22Rv1 (cell line): Measurements from ENCODE around the gene PTPRD.
"Not testable (repeated sequence)": the region's sequence is repeated elsewhere in the genome, so short reads cannot be mapped to it uniquely, and the experiment has no call there.

ENCODE experiments used
- H3K27ac ChIP-seq: fragments of 450-650 bp; 2 replicates; pipeline ENCODE4 v1.5.1; 2017
- CTCF ChIP-seq: fragments of 450-650 bp; IDR thresholded peaks from 2 replicates; pipeline ENCODE4 v1.5.1; 2017; ENCODE audit warnings: mild to moderate bottlenecking
- ZFX ChIP-seq: fragments of 450-650 bp; IDR thresholded peaks from 2 replicates; pipeline ENCODE4 v1.6.1; 2017; ENCODE audit warnings: antibody characterized with exemption, borderline replicate concordance

Gene PTPRD

GRCh38 chr9:10366171-10366779 is 246.5 kb downstream of the PTPRD start:
- no peak overlapping the region for H3K27ac ChIP-seq
- TF ChIP-seq ZFX (no peak), CTCF (peak; percentile 85)

GRCh38 chr9:10354591-10354990 is 258.2 kb downstream of the PTPRD start:
- TF ChIP-seq CTCF (no peak), ZFX (no peak)
- no peak overlapping the region for H3K27ac ChIP-seq

GRCh38 chr9:10345621-10346020 is 267.2 kb downstream of the PTPRD start:
- H3K27ac ChIP-seq, result not testable (repeated sequence)

GRCh38 chr9:10341057-10341456 is 271.7 kb downstream of the PTPRD start:
- H3K27ac ChIP-seq, result no peak overlapping the region
- TF ChIP-seq CTCF (no peak), ZFX (no peak)

- H3K27ac ChIP-seq, result no peak overlapping the region
- TF ChIP-seq CTCF, result no peak
- TF ChIP-seq ZFX, result no peak
Measured at GRCh38 chr9:10339152-10339551, 273.6 kb downstream of the PTPRD start.

- TF ChIP-seq ZFX (no peak), CTCF (no peak)
Measured at GRCh38 chr9:10331157-10331556, 281.6 kb downstream of the PTPRD start.

GRCh38 chr9:10282084-10282483 is 330.7 kb downstream of the PTPRD start:
- TF ChIP-seq ZFX (no peak), CTCF (no peak)
- no peak overlapping the region for H3K27ac ChIP-seq

More at GRCh38 chr9:10331157-10331556, 281.6 kb downstream of the PTPRD start:
- no peak overlapping the region for H3K27ac ChIP-seq

GRCh38 chr9:10274988-10275387 is 337.8 kb downstream of the PTPRD start:
- H3K27ac ChIP-seq, result no peak overlapping the region
- TF ChIP-seq CTCF (no peak), ZFX (no peak)
